Activated T-cell treated with anti-CD3 and anti-CD28 coated beads for 24 hours (primary cell): ENCODE measurements around the gene CIAO3.
"Not testable (repeated sequence)": the region's sequence is repeated elsewhere in the genome, so short reads cannot be mapped to it uniquely, and the experiment has no call there.

Experiments used
- DNase-seq: peaks from one replicate; pipeline ENCODE4 v3.0.0-alpha.2; 2020; ENCODE audit warnings: low read depth

The CIAO3 gene

GRCh38 chr16:760065-760464 lies 19.3 kb upstream of the CIAO3 start:
- DNase-seq: no peak

GRCh38 chr16:759110-759910 lies 18.5 kb upstream of the CIAO3 start:
- no peak for DNase-seq

- DNase-seq: no peak
Measured at GRCh38 chr16:756428-756827, 15.6 kb upstream of the CIAO3 start.

GRCh38 chr16:754656-755055 lies 13.9 kb upstream of the CIAO3 start:
- DNase-seq: no peak

- DNase-seq: not testable (repeated sequence)
Measured at GRCh38 chr16:754121-754607, 13.4 kb upstream of the CIAO3 start.

- DNase-seq: no peak
Measured at GRCh38 chr16:752007-752312, 11.2 kb upstream of the CIAO3 start.

- no peak for DNase-seq
Measured at GRCh38 chr16:751152-752006, 10.6 kb upstream of the CIAO3 start.

- no peak for DNase-seq
Measured at GRCh38 chr16:750485-750884, 9.7 kb upstream of the CIAO3 start.

GRCh38 chr16:749010-749409 lies 8.2 kb upstream of the CIAO3 start:
- no peak for DNase-seq

- no peak for DNase-seq
Measured at GRCh38 chr16:747978-748746, 7.4 kb upstream of the CIAO3 start.

GRCh38 chr16:746637-747036 lies 5.8 kb upstream of the CIAO3 start:
- no peak for DNase-seq

- no peak for DNase-seq
Measured at GRCh38 chr16:745739-746138, 4.9 kb upstream of the CIAO3 start.

GRCh38 chr16:743794-744500 lies 3.1 kb upstream of the CIAO3 start:
- DNase-seq: no peak

- DNase-seq: not testable (repeated sequence)
Measured at GRCh38 chr16:742894-743293, 2.1 kb upstream of the CIAO3 start.

- DNase-seq: no peak
Measured at GRCh38 chr16:741986-742629, 1.3 kb upstream of the CIAO3 start.

GRCh38 chr16:740459-740763 lies 386 bp downstream of the CIAO3 start:
- DNase-seq: no peak

GRCh38 chr16:739560-740458 lies 988 bp downstream of the CIAO3 start:
- no peak for DNase-seq

GRCh38 chr16:736936-737481 lies 3.8 kb downstream of the CIAO3 start:
- no peak for DNase-seq

GRCh38 chr16:735982-736453 lies 4.8 kb downstream of the CIAO3 start:
- peak; percentile 46 for DNase-seq
